HEK293 (cell line): ENCODE measurements around the gene FIGNL1.

Experiments
- CTCF ChIA-PET: fragments of 350-600 bp; formaldehyde crosslinking; extraction: SDS; loops from one replicate; lab custom pipeline; 2021; ENCODE audit warnings: antibody characterized with exemption; lab: Yijun Ruan, JAX
- POLR2A ChIA-PET: fragments of 300-600 bp; formaldehyde crosslinking; extraction: SDS; loops from one replicate; lab custom pipeline; 2020; ENCODE audit warnings: antibody characterized with exemption, inconsistent platforms; lab: Yijun Ruan, JAX
- H3K27ac ChIP-seq: fragments of 200-500 bp; sonication (Bioruptor generic); 2 replicates; pipeline ENCODE4 v1.5.1; 2014; ENCODE audit warnings: low read depth, low read length, control low read depth, inconsistent platforms; ENCODE audit errors: extremely low read depth
- H3K36me3 ChIP-seq, 2 experiments: fragments of 200-500 bp in 1 of 2; sonication (Bioruptor generic) in 1 of 2; 1 replicate in 1 of 2; 2 replicates in 1 of 2; pipeline ENCODE4 v1.5.1; 2014 to 2017; ENCODE audit warnings: inconsistent platforms in 2 of 2, low read length in 2 of 2; ENCODE audit not compliant: control insufficient read depth in 2 of 2, insufficient read depth in 1 of 2
- H3K4me1 ChIP-seq: fragments of 200-500 bp; sonication (Bioruptor generic); 2 replicates; pipeline ENCODE4 v1.5.1; 2014; ENCODE audit warnings: mild to moderate bottlenecking, low read length, inconsistent platforms; ENCODE audit not compliant: control insufficient read depth, insufficient read depth
- H3K4me3 ChIP-seq: 2 replicates; pipeline ENCODE4 v1.5.1; 2011; ENCODE audit warnings: low read depth, mild to moderate bottlenecking, control low read depth, low read length, moderate library complexity
- H3K9me3 ChIP-seq: fragments of 200-500 bp; sonication (Bioruptor generic); 2 replicates; pipeline ENCODE4 v1.5.1; 2014; ENCODE audit warnings: low read depth, low read length, inconsistent platforms; ENCODE audit not compliant: control insufficient read depth, insufficient read depth
- IKZF3 ChIP-seq: fragments of 450-650 bp; IDR thresholded peaks from 2 replicates; pipeline ENCODE4 v1.5.0; 2018; ENCODE audit warnings: missing biosample characterization, mild to moderate bottlenecking, missing genetic modification characterization, moderate library complexity
- MYNN ChIP-seq: fragments of 450-650 bp; formaldehyde crosslinking; IDR thresholded peaks from 2 replicates; pipeline ENCODE4 v1.5.1; 2016; ENCODE audit warnings: missing biosample characterization, missing genetic modification characterization, borderline replicate concordance
- OSR2 ChIP-seq: fragments of 450-650 bp; formaldehyde crosslinking; IDR thresholded peaks from 2 replicates; pipeline ENCODE4 v1.5.1; 2016; ENCODE audit warnings: missing biosample characterization, missing genetic modification characterization
- OVOL3 ChIP-seq: fragments of 450-650 bp; formaldehyde crosslinking; IDR thresholded peaks from 2 replicates; pipeline ENCODE4 v1.5.1; 2016; ENCODE audit warnings: missing biosample characterization, missing genetic modification characterization
- WT1 ChIP-seq: fragments of 450-650 bp; formaldehyde crosslinking; IDR thresholded peaks from 2 replicates; pipeline ENCODE4 v1.5.1; 2016; ENCODE audit warnings: missing biosample characterization, missing genetic modification characterization
- ZBTB17 ChIP-seq: fragments of 450-650 bp; formaldehyde crosslinking; IDR thresholded peaks from 2 replicates; pipeline ENCODE4 v1.5.1; 2016; ENCODE audit warnings: missing biosample characterization, missing genetic modification characterization
- ZNF221 ChIP-seq: fragments of 450-650 bp; formaldehyde crosslinking; IDR thresholded peaks from 2 replicates; pipeline ENCODE4 v1.5.1; 2017; ENCODE audit warnings: missing biosample characterization, missing genetic modification characterization, borderline replicate concordance
- ZNF23 ChIP-seq: fragments of 450-650 bp; formaldehyde crosslinking; IDR thresholded peaks from 2 replicates; pipeline ENCODE4 v1.5.1; 2016; ENCODE audit warnings: missing biosample characterization, missing genetic modification characterization, borderline replicate concordance
- ZNF274 ChIP-seq, 2 experiments: fragments of 200-500 bp in 1 of 2; fragments of 450-650 bp in 1 of 2; sonication (Bioruptor generic) in 1 of 2; formaldehyde crosslinking in 1 of 2; IDR thresholded peaks; 2 replicates each; pipeline versions ENCODE4 v1.5.1 to v1.6.1; 2014 to 2016; ENCODE audit warnings: borderline replicate concordance in 1 of 2, inconsistent platforms in 1 of 2, low read length in 1 of 2, missing biosample characterization in 1 of 2, missing genetic modification characterization in 1 of 2
- ZNF335 ChIP-seq: fragments of 450-650 bp; formaldehyde crosslinking; conservative IDR thresholded peaks from 2 replicates; pipeline ENCODE4 v1.5.1; 2016; ENCODE audit warnings: missing biosample characterization, missing genetic modification characterization
- ZNF423 ChIP-seq: fragments of 450-650 bp; formaldehyde crosslinking; IDR thresholded peaks from 2 replicates; pipeline ENCODE4 v1.5.1; 2016; ENCODE audit warnings: missing biosample characterization, missing genetic modification characterization
- ZNF48 ChIP-seq: fragments of 450-650 bp; formaldehyde crosslinking; IDR thresholded peaks from 2 replicates; pipeline ENCODE4 v1.5.1; 2016; ENCODE audit warnings: missing biosample characterization, missing genetic modification characterization
- ZNF501 ChIP-seq: fragments of 450-650 bp; formaldehyde crosslinking; IDR thresholded peaks from 2 replicates; pipeline ENCODE4 v1.5.1; 2016; ENCODE audit warnings: missing biosample characterization, missing genetic modification characterization
- ZNF549 ChIP-seq: fragments of 450-650 bp; IDR thresholded peaks from 2 replicates; pipeline ENCODE4 v1.5.1; 2018; ENCODE audit warnings: missing biosample characterization, missing genetic modification characterization, mild to moderate bottlenecking, inconsistent platforms, moderate library complexity
- ZNF571 ChIP-seq: fragments of 450-650 bp; formaldehyde crosslinking; IDR thresholded peaks from 2 replicates; pipeline ENCODE4 v1.5.0; 2017; ENCODE audit warnings: missing biosample characterization, missing genetic modification characterization
- ZNF768 ChIP-seq: fragments of 450-650 bp; formaldehyde crosslinking; IDR thresholded peaks from 2 replicates; pipeline ENCODE4 v1.5.1; 2018; ENCODE audit warnings: missing biosample characterization, mild to moderate bottlenecking, missing genetic modification characterization
- ZNF777 ChIP-seq: fragments of 450-650 bp; formaldehyde crosslinking; IDR thresholded peaks from 2 replicates; pipeline ENCODE4 v1.5.1; 2017; ENCODE audit warnings: missing biosample characterization, missing genetic modification characterization, borderline replicate concordance
- ZNF843 ChIP-seq: fragments of 450-650 bp; formaldehyde crosslinking; IDR thresholded peaks from 2 replicates; pipeline ENCODE4 v1.5.1; 2016; ENCODE audit warnings: missing biosample characterization, missing genetic modification characterization
- ZSCAN23 ChIP-seq: fragments of 450-650 bp; formaldehyde crosslinking; IDR thresholded peaks from 2 replicates; pipeline ENCODE4 v1.5.1; 2016; ENCODE audit warnings: missing biosample characterization, missing genetic modification characterization
- TF ChIP-seq, protein P1 (sequence below): fragments of 450-650 bp; formaldehyde crosslinking; IDR thresholded peaks from 2 replicates; pipeline ENCODE4 v1.5.1; 2016; ENCODE audit warnings: missing biosample characterization, missing genetic modification characterization
- TF ChIP-seq, protein P2 (sequence below): fragments of 450-650 bp; formaldehyde crosslinking; IDR thresholded peaks from 2 replicates; pipeline ENCODE4 v1.5.1; 2017; ENCODE audit warnings: missing biosample characterization, mild to moderate bottlenecking, missing genetic modification characterization, moderate library complexity
- TF ChIP-seq, protein P3 (sequence below): fragments of 450-650 bp; formaldehyde crosslinking; IDR thresholded peaks from 2 replicates; pipeline ENCODE4 v1.5.1; 2016; ENCODE audit warnings: missing biosample characterization, missing genetic modification characterization
- TF ChIP-seq, protein P4 (sequence below): fragments of 450-650 bp; formaldehyde crosslinking; IDR thresholded peaks from 2 replicates; pipeline ENCODE4 v1.5.0; 2017; ENCODE audit warnings: missing biosample characterization, missing genetic modification characterization, borderline replicate concordance
- TF ChIP-seq, protein P5 (sequence below): IDR thresholded peaks from 2 replicates; pipeline ENCODE4 v1.6.1; 2011; ENCODE audit warnings: mild to moderate bottlenecking, low read depth, low read length, borderline replicate concordance

FIGNL1 gene

DNA sequence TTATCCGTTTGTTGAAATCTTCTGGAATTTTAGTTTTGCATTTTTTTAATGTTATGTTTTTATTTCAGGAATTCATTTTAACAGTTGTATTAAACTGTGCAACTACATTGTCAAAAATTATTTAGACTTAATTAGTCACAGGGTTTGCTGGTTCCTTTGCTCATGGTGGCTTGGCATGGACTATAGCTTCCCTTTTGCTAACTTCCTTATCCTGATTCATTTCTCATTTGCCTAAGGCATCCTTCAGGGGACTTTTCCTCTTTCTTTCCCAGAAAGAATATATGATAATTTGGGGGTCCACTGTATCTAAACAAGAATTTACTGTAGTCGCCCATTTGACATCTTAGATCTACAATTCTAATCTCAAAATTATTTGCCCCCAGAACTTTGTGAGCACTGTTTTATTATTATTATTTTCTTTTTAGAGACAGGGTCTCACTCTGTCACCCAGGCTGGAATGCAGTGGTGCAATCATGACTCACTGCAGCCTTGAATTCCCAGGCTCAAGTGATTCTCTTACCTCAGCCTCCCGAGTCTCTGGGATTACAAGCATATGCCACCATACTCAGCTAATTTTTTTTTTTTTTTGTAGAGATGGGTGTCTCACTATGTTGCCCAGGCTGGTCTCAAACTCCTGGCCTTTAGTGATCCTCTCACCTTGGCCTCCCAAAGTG is 13.9 kb downstream of the FIGNL1 start:
- H3K4me1 ChIP-seq: no peaks in the 10 kb centered on the region
- POLR2A ChIA-PET: no interaction called here
- no peak overlapping the region for H3K27ac ChIP-seq
- TF ChIP-seq ZNF335 (peak; percentile 27; the same call in 1 of the 2 replicates), ZNF777 (tag by site-specific recombination) (no peak)
- CTCF ChIA-PET: interaction anchor here (1.0 to 1.6 kb wide), 2 partner anchors 11 to 17 kb away, joined by 3 to 5 read pairs; no protein-coding TSS in a partner anchor
- H3K36me3 ChIP-seq: peaks cover 6 to 30% of the 10 kb centered on the region in 2 experiments
- no peak overlapping the region for H3K4me3 ChIP-seq
- no peaks in the 10 kb centered on the region for H3K9me3 ChIP-seq

DNA sequence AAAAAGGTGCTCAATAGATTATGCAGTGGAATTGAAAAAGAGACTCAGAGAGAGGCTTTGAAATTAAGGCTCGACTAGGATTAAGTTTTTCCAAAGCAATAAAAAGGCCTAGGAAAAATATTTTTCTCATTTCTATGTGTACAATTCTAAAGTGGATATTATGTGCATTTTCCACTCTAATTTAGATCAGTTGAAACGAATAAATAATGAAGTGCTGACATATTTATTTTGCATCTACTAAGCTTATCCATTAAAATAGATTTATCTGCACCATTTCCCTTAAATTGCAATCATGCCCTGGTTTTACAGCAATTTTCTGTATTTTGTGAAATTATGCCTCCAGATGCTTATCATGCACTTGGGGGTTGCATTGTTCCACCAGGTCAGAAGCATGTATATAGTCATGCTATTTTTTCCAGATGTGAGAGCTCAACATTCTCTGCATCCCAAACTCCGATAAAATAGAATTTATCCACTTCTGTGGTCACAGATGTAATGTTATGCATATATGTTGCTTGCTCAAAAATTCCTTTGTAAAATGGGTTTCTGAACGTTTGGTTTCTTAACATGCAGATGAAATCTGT is 18.3 kb downstream of the FIGNL1 start:
- ChIA-PET POLR2A (no interaction called here), CTCF (interaction anchor here (2.0 to 2.3 kb wide), 2 partner anchors 14 to 227 kb away, joined by 4 to 10 read pairs; no protein-coding TSS in a partner anchor)
- TF ChIP-seq ZNF23 (tag by site-specific recombination) (no peak), ZNF768 (tag by site-specific recombination) (no peak), ZNF274 (IDR thresholded peaks at IDR 0.05; ENCODE audit: low read length) (no peak), ZNF274 (tag by site-specific recombination; IDR thresholded peaks at IDR 0.05; ENCODE audit: borderline replicate concordance) (no peak), ZSCAN23 (tag by site-specific recombination) (no peak), ZNF549 (tag by site-specific recombination) (no peak), ZNF843 (tag by site-specific recombination) (no peak), ZNF423 (tag by site-specific recombination) (no peak), ZNF501 (tag by site-specific recombination) (no peak), ZNF221 (tag by site-specific recombination) (no peak), WT1 (no peak), ZNF48 (tag by site-specific recombination) (no peak), OVOL3 (tag by site-specific recombination) (no peak), ZBTB17 (no peak)
- TF ChIP-seq, protein P1, sequence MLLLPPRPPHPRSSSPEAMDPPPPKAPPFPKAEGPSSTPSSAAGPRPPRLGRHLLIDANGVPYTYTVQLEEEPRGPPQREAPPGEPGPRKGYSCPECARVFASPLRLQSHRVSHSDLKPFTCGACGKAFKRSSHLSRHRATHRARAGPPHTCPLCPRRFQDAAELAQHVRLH (tag by site-specific recombination): no peak
- TF ChIP-seq, protein P2, sequence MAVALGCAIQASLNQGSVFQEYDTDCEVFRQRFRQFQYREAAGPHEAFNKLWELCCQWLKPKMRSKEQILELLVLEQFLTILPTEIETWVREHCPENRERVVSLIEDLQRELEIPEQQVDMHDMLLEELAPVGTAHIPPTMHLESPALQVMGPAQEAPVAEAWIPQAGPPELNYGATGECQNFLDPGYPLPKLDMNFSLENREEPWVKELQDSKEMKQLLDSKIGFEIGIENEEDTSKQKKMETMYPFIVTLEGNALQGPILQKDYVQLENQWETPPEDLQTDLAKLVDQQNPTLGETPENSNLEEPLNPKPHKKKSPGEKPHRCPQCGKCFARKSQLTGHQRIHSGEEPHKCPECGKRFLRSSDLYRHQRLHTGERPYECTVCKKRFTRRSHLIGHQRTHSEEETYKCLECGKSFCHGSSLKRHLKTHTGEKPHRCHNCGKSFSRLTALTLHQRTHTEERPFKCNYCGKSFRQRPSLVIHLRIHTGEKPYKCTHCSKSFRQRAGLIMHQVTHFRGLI (tag by site-specific recombination): no peak
- no peak overlapping the region for H3K4me3 ChIP-seq
- H3K36me3 ChIP-seq: no peaks in the 10 kb centered on the region; a peak in 1 of 3 replicates
- no peaks in the 10 kb centered on the region for H3K4me1 ChIP-seq
- H3K9me3 ChIP-seq: no peaks in the 10 kb centered on the region
- H3K27ac ChIP-seq: no peak overlapping the region

DNA sequence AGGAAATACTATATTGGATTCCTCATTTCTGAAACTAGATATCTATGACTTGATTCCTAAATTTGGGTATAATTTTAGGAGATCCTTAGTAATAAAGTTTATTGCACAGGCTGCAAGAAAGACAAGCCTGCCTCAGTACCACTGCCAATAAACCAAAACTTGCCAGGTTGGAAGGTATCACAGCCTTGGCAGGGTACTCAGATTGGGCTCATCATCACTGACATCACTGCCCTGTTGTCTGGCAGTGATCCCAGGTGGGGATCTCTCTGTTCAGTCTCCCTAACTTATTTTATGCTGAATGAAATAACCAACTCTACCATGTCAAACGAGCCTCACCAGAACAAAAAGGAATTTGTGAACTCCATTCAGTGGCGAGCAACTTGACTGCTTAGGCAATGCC is 18.8 kb downstream of the FIGNL1 start:
- Histone ChIP-seq H3K4me1 (no peaks in the 10 kb centered on the region), H3K9me3 (no peaks in the 10 kb centered on the region), H3K36me3 (no peaks in the 10 kb centered on the region; a peak in 1 of 3 replicates), H3K27ac (no peak overlapping the region), H3K4me3 (no peak overlapping the region)
- ChIA-PET CTCF (interaction anchor here (2.0 to 2.3 kb wide), 2 partner anchors 13 to 226 kb away, joined by 4 to 10 read pairs; no protein-coding TSS in a partner anchor), POLR2A (no interaction called here)
- TF ChIP-seq, protein P3, sequence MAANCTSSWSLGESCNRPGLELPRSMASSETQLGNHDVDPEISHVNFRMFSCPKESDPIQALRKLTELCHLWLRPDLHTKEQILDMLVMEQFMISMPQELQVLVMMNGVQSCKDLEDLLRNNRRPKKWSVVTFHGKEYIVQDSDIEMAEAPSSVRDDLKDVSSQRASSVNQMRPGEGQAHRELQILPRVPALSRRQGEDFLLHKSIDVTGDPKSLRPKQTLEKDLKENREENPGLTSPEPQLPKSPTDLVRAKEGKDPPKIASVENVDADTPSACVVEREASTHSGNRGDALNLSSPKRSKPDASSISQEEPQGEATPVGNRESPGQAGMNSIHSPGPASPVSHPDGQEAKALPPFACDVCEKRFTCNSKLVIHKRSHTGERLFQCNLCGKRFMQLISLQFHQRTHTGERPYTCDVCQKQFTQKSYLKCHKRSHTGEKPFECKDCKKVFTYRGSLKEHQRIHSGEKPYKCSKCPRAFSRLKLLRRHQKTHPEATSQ: no peak
- TF ChIP-seq MYNN (tag by site-specific recombination): no peak
- TF ChIP-seq ZNF571 (tag by site-specific recombination): no peak
- TF ChIP-seq, protein P4, sequence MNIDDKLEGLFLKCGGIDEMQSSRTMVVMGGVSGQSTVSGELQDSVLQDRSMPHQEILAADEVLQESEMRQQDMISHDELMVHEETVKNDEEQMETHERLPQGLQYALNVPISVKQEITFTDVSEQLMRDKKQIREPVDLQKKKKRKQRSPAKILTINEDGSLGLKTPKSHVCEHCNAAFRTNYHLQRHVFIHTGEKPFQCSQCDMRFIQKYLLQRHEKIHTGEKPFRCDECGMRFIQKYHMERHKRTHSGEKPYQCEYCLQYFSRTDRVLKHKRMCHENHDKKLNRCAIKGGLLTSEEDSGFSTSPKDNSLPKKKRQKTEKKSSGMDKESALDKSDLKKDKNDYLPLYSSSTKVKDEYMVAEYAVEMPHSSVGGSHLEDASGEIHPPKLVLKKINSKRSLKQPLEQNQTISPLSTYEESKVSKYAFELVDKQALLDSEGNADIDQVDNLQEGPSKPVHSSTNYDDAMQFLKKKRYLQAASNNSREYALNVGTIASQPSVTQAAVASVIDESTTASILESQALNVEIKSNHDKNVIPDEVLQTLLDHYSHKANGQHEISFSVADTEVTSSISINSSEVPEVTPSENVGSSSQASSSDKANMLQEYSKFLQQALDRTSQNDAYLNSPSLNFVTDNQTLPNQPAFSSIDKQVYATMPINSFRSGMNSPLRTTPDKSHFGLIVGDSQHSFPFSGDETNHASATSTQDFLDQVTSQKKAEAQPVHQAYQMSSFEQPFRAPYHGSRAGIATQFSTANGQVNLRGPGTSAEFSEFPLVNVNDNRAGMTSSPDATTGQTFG (tag by site-specific recombination): no peak
- TF ChIP-seq, protein P5, sequence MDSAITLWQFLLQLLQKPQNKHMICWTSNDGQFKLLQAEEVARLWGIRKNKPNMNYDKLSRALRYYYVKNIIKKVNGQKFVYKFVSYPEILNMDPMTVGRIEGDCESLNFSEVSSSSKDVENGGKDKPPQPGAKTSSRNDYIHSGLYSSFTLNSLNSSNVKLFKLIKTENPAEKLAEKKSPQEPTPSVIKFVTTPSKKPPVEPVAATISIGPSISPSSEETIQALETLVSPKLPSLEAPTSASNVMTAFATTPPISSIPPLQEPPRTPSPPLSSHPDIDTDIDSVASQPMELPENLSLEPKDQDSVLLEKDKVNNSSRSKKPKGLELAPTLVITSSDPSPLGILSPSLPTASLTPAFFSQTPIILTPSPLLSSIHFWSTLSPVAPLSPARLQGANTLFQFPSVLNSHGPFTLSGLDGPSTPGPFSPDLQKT: no peak
- TF ChIP-seq OSR2 (tag by site-specific recombination): no peak
- TF ChIP-seq IKZF3 (tag by site-specific recombination): no peak
